ENCODE data around the gene SMG5.

DNA sequence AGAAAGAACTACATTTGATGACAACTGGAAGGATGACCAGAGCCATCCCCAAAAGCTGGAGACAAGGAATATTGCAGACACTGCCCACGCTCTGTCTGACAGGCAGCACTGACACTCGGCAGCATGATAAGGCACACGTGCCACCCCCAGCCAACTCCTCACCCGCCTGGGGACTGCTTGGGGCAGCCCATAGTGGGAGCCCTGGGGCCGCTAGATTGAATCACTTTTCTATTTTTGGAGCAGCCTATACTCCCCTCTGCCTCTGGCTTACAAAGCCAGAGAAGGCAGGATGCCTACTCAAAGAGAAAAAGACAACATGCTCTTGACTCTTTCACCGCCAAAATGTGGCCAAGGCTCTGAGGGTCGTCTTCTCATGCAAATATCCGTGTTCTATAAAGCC lies 1.3 kb downstream of the SMG5 start:
- TF ChIP-seq CTCF (conservative IDR thresholded peaks at IDR 0.05; ENCODE audit: low read length) (peak; percentile 30), EZH2phosphoT487 (IDR thresholded peaks at IDR 0.05; ENCODE audit: borderline replicate concordance) (no peak)

Data from Loucy (cell line).